Spinal cord (tissue), 10 donors: ENCODE results near the gene TLK2. TPM values are rescaled to one million over a fixed set of nuclear protein-coding genes. Genes with fewer than 3 reads are reported as not detected.
"Not testable (repeated sequence)": the region's sequence is repeated elsewhere in the genome, so short reads cannot be mapped to it uniquely, and the experiment has no call there.

Experiments
- DNase-seq, 6 donors: peaks; one replicate each; pipeline versions ENCODE4 v3.0.0 to v3.0.0-alpha.2; 2013 to 2015; ENCODE audit warnings: low spot score in 6 of 6, low read depth in 4 of 6
- H3K27ac ChIP-seq: one replicate; pipeline ENCODE4 v1.5.1; 2013; ENCODE audit warnings: low read depth, low read length, control low read depth
- H3K27me3 ChIP-seq: one replicate; pipeline ENCODE4 v1.6.1; 2013; ENCODE audit warnings: low read length; ENCODE audit not compliant: control insufficient read depth, insufficient read depth
- H3K36me3 ChIP-seq: one replicate; pipeline ENCODE4 v1.6.1; 2013; ENCODE audit warnings: low read length; ENCODE audit not compliant: control insufficient read depth, insufficient read depth
- H3K4me1 ChIP-seq: one replicate; pipeline ENCODE4 v1.6.1; 2013; ENCODE audit warnings: low read length; ENCODE audit not compliant: control insufficient read depth, insufficient read depth
- H3K4me3 ChIP-seq: one replicate; pipeline ENCODE4 v1.5.1; 2013; ENCODE audit warnings: low read depth, low read length, control low read depth
- H3K9me3 ChIP-seq: one replicate; pipeline ENCODE4 v1.6.1; 2013; ENCODE audit warnings: low read length; ENCODE audit not compliant: control insufficient read depth, insufficient read depth
- WGBS: methylation state at CpG from one replicate; pipeline ENCODE4 v1.1.5; 2013; ENCODE audit warnings: missing lambda C conversion rate; ENCODE audit not compliant: insufficient coverage; 5-methylcytosine and 5-hydroxymethylcytosine counted together
- long read RNA-seq, 4 donors: transcript quantifications; one replicate each; lab custom pipeline, GENCODE V29; 2026
- polyA plus RNA-seq, 2 donors: library from polyadenylated mRNA; unstranded; fragments of 120-200 nt; gene quantifications; one replicate each; pipeline ENCODE4 v1.2.1, GENCODE V29; 2013; ENCODE audit not compliant: insufficient read length in 2 of 2
- total RNA-seq, 2 donors: library from RNA; depleted of rRNA in 1 of 2; stranded (reverse); fragments of 120-200 nt in 1 of 2; fragments of >200 nt in 1 of 2; gene quantifications; one replicate each; pipeline versions ENCODE4 v1.2.3 to v1.2.4, GENCODE V29; 2013 to 2014
- donor health status: healthy.

The TLK2 gene
- total RNA-seq: 10 to 100 TPM; 55.2 to 65.5 TPM
- polyA plus RNA-seq: 10 to 100 TPM; 53.4 to 54.5 TPM
- long read RNA-seq, donor 1, transcript TLK2-208 (1 exons, 3,536 nt): major isoform, 14 of 15 reads
- long read RNA-seq, donor 1, partial matches to known transcripts: 0 of 15 reads
- long read RNA-seq, donor 1, other reads (novel, unspliced or antisense): 0 of 15 reads
- long read RNA-seq, donor 2, partial matches to known transcripts: 0 of 5 reads
- long read RNA-seq, donor 2, other reads (novel, unspliced or antisense): 0 of 5 reads
- long read RNA-seq, donor 3, transcript TLK2-208 (1 exons, 3,536 nt): major isoform, 9 of 9 reads
- long read RNA-seq, donor 3, partial matches to known transcripts: 0 of 9 reads
- long read RNA-seq, donor 3, other reads (novel, unspliced or antisense): 0 of 9 reads
- long read RNA-seq, donor 4, transcript TLK2-208 (1 exons, 3,536 nt): major isoform, 13 of 14 reads
- long read RNA-seq, donor 4, partial matches to known transcripts: 0 of 14 reads
- long read RNA-seq, donor 4, other reads (novel, unspliced or antisense): 0 of 14 reads

- DNase-seq: peak in 5 of 6 donors; percentile 55 to 93 (median 68)
- 2% methylated on average over 42 of the region's 59 CpGs for WGBS
Measured at GRCh38 chr17:62478424-62478879, at the start of gene TLK2. TLK2 (plus strand) TSS chr17:62478825; CDS start chr17:62481126, 2,301 bp downstream.

GRCh38 chr17:62435251-62435650 lies 43.4 kb upstream of the TLK2 start:
- H3K9me3 ChIP-seq, H3K4me1 ChIP-seq, DNase-seq, H3K27ac ChIP-seq, H3K4me3 ChIP-seq, H3K27me3 ChIP-seq: not testable (repeated sequence)
- WGBS: no CpG with 5 or more reads among the region's 4 CpGs
- H3K36me3 ChIP-seq: peaks cover 14% of the 10 kb centered on the region

More at GRCh38 chr17:62478424-62478879, at the start of gene TLK2:
- Histone ChIP-seq H3K36me3 (peaks cover 9% of the 10 kb centered on the region), H3K27ac (peak within 1 kb of the TSS; percentile 80), H3K27me3 (no peaks in the 10 kb centered on the region), H3K4me1 (peaks cover 11% of the 10 kb centered on the region), H3K9me3 (no peaks in the 10 kb centered on the region), H3K4me3 (peak within 1 kb of the TSS; percentile 65)

GRCh38 chr17:62441181-62441580 lies 37.4 kb upstream of the TLK2 start:
- peaks cover 38% of the 10 kb centered on the region for H3K36me3 ChIP-seq
- not testable (repeated sequence) for H3K27me3 ChIP-seq, H3K27ac ChIP-seq, H3K9me3 ChIP-seq, H3K4me1 ChIP-seq, H3K4me3 ChIP-seq, DNase-seq
- 94% methylated on average over 3 of the region's 6 CpGs for WGBS

GRCh38 chr17:62444063-62444462 lies 34.6 kb upstream of the TLK2 start:
- no peak for DNase-seq
- 100% methylated on average over 1 of the region's 4 CpGs for WGBS

GRCh38 chr17:62445791-62446190 lies 32.8 kb upstream of the TLK2 start:
- H3K4me3 ChIP-seq, H3K27me3 ChIP-seq, H3K4me1 ChIP-seq, H3K9me3 ChIP-seq, H3K27ac ChIP-seq, DNase-seq: not testable (repeated sequence)
- H3K36me3 ChIP-seq: peaks cover 59% of the 10 kb centered on the region
- 100% methylated on average over 2 of the region's 4 CpGs for whole genome bisulfite sequencing

More at GRCh38 chr17:62444063-62444462, 34.6 kb upstream of the TLK2 start:
- no peaks in the 10 kb centered on the region for H3K27me3 ChIP-seq
- H3K27ac ChIP-seq: no peak overlapping the region
- no peaks in the 10 kb centered on the region for H3K9me3 ChIP-seq
- H3K36me3 ChIP-seq: peaks cover 56% of the 10 kb centered on the region
- H3K4me3 ChIP-seq: no peak overlapping the region
- H3K4me1 ChIP-seq: no peaks in the 10 kb centered on the region

GRCh38 chr17:62452195-62452594 lies 26.4 kb upstream of the TLK2 start:
- H3K4me1 ChIP-seq, H3K27me3 ChIP-seq, H3K9me3 ChIP-seq, H3K4me3 ChIP-seq, DNase-seq, H3K27ac ChIP-seq: not testable (repeated sequence)
- H3K36me3 ChIP-seq: peaks cover 15% of the 10 kb centered on the region
- no CpG with 5 or more reads among the region's 4 CpGs for WGBS

GRCh38 chr17:62453041-62453440 lies 25.6 kb upstream of the TLK2 start:
- H3K9me3 ChIP-seq, H3K4me3 ChIP-seq, H3K4me1 ChIP-seq, H3K27ac ChIP-seq, DNase-seq, H3K36me3 ChIP-seq, H3K27me3 ChIP-seq: not testable (repeated sequence)
- no CpG with 5 or more reads among the region's 5 CpGs for WGBS

- not testable (repeated sequence) for H3K4me1 ChIP-seq, H3K27me3 ChIP-seq, H3K27ac ChIP-seq, DNase-seq, H3K9me3 ChIP-seq, H3K4me3 ChIP-seq, H3K36me3 ChIP-seq
- 90% methylated on average over 2 of the region's 4 CpGs for WGBS
Measured at GRCh38 chr17:62453656-62454055, 25.0 kb upstream of the TLK2 start.

- not testable (repeated sequence) for H3K36me3 ChIP-seq, H3K4me3 ChIP-seq, H3K27ac ChIP-seq, H3K9me3 ChIP-seq, H3K27me3 ChIP-seq, H3K4me1 ChIP-seq
- WGBS: no CpG with 5 or more reads among the region's 3 CpGs
- DNase-seq: peak in 1 of 6 donors; percentile 4
Measured at GRCh38 chr17:62454111-62454510, 24.5 kb upstream of the TLK2 start.

GRCh38 chr17:62456016-62456415 lies 22.6 kb upstream of the TLK2 start:
- no peaks in the 10 kb centered on the region for H3K27me3 ChIP-seq
- no peak overlapping the region for H3K4me3 ChIP-seq
- no peak overlapping the region for H3K27ac ChIP-seq
- no peaks in the 10 kb centered on the region for H3K36me3 ChIP-seq
- no peaks in the 10 kb centered on the region for H3K9me3 ChIP-seq
- H3K4me1 ChIP-seq: no peaks in the 10 kb centered on the region
- no peak for DNase-seq
- WGBS: 90% methylated on average over 4 of the region's 7 CpGs
